HG02623 (cell line): ENCODE data around the gene SCAMP1.
"Not testable (repeated sequence)": the region's sequence is repeated elsewhere in the genome, so short reads cannot be mapped to it uniquely, and the experiment has no call there.

Experiments used
- ATAC-seq: cut with Tn5 transposase; IDR thresholded peaks from one replicate; pipeline ENCODE4 v1.9.1; 2021; ENCODE audit warnings: moderate library complexity; ENCODE audit not compliant: unreplicated experiment

SCAMP1 gene

GRCh38 chr5:78420548-78420947 is 60.1 kb downstream of the SCAMP1 start:
- no peak for ATAC-seq

- ATAC-seq: no peak
Observed at GRCh38 chr5:78424665-78425064, 64.2 kb downstream of the SCAMP1 start.

- no peak for ATAC-seq
Observed at GRCh38 chr5:78429332-78429980, 69.0 kb downstream of the SCAMP1 start.

- no peak for ATAC-seq
Observed at GRCh38 chr5:78430866-78431265, 70.4 kb downstream of the SCAMP1 start.

GRCh38 chr5:78433972-78434371 is 73.6 kb downstream of the SCAMP1 start:
- ATAC-seq: no peak

- ATAC-seq: no peak
Observed at GRCh38 chr5:78447775-78448424, 87.5 kb downstream of the SCAMP1 start.

GRCh38 chr5:78449103-78449502 is 88.7 kb downstream of the SCAMP1 start:
- ATAC-seq: no peak

- ATAC-seq: not testable (repeated sequence)
Observed at GRCh38 chr5:78457507-78457906, 97.1 kb downstream of the SCAMP1 start.

GRCh38 chr5:78458843-78459242 is 98.4 kb downstream of the SCAMP1 start:
- ATAC-seq: no peak

- ATAC-seq: no peak
Observed at GRCh38 chr5:78467140-78467539, 106.7 kb downstream of the SCAMP1 start.

GRCh38 chr5:78467752-78468357 is 107.4 kb downstream of the SCAMP1 start:
- no peak for ATAC-seq

- no peak for ATAC-seq
Observed at GRCh38 chr5:78471896-78472295, 111.5 kb downstream of the SCAMP1 start.

- ATAC-seq: no peak
Observed at GRCh38 chr5:78472469-78473106, 112.2 kb downstream of the SCAMP1 start.

- no peak for ATAC-seq
Observed at GRCh38 chr5:78473751-78474150, 113.3 kb downstream of the SCAMP1 start.

- no peak for ATAC-seq
Observed at GRCh38 chr5:78475370-78475769, 115.0 kb downstream of the SCAMP1 start.

- ATAC-seq: no peak
Observed at GRCh38 chr5:78476795-78477194, 116.4 kb downstream of the SCAMP1 start.

- no peak for ATAC-seq
Observed at GRCh38 chr5:78482948-78483347, 122.5 kb downstream of the SCAMP1 start.

GRCh38 chr5:78483809-78484521 is 123.5 kb downstream of the SCAMP1 start:
- peak; percentile 78 for ATAC-seq

GRCh38 chr5:78486218-78486617 is 125.8 kb downstream of the SCAMP1 start:
- ATAC-seq: no peak

- no peak for ATAC-seq
Observed at GRCh38 chr5:78487846-78488245, 127.4 kb downstream of the SCAMP1 start.
